LNCAP (cell line): Measurements from ENCODE around the gene AGPAT3.

ENCODE experiments used
- CTCF ChIP-seq: fragments of 450-650 bp; IDR thresholded peaks from 2 replicates; pipeline ENCODE4 v1.5.1; 2017; ENCODE audit warnings: mild to moderate bottlenecking

The AGPAT3 gene

GRCh38 chr21:43994646-43995045 is 129.6 kb downstream of the AGPAT3 start:
- no peak for TF ChIP-seq CTCF

GRCh38 chr21:43995521-43996105 is 130.6 kb downstream of the AGPAT3 start:
- TF ChIP-seq CTCF, result no peak

DNA sequence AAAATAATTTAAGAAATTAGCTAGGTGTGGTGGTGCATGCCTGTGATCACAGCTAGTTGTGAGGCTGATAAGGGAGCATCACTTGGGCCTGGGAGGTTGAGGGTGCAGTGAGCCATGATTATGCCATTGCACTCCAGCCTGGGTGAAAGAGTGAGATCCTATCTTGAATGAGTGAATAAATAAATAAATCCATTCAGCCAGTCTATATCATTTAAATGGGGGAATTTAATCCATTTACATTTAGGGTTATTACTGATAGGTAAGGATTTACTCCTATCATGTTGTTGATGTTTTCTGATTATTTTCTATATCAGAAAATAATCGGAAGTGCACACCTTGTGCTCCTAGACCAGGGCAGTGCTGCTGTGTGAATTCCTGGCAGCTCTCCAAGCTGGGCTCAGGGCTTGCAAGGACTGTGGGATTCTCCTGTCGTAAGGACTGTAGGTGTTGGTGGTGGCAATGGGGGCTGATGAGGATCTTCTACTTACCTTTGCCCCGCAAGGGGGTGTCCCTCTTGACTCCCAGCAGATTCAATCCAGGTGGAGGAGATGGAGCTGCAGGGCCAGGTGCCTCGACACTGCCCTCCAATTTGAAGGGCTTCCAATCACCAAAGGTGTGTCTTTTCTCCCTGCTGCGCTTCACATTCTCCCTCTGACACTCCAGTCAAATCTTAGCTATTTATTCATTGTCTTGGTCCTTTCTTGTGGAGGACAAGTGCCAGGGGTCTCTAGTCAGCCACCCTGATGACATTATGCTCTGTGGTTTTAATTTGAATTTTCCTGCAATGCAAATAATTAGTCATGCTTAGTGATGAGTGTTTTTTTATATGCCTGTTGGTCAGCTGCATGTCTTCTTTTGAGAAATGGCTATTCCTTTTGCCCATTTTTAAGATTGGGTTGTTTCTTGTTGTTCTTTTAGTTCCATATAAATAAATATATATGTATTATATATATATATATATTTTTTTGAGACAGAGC is 133.0 kb downstream of the AGPAT3 start:
- TF ChIP-seq CTCF, result no peak

GRCh38 chr21:44000360-44000759 is 135.3 kb downstream of the AGPAT3 start:
- no peak for TF ChIP-seq CTCF

GRCh38 chr21:44002511-44002910 is 137.5 kb downstream of the AGPAT3 start:
- no peak for TF ChIP-seq CTCF

- no peak for TF ChIP-seq CTCF
Measured at GRCh38 chr21:44003307-44003966, 138.4 kb downstream of the AGPAT3 start.

DNA sequence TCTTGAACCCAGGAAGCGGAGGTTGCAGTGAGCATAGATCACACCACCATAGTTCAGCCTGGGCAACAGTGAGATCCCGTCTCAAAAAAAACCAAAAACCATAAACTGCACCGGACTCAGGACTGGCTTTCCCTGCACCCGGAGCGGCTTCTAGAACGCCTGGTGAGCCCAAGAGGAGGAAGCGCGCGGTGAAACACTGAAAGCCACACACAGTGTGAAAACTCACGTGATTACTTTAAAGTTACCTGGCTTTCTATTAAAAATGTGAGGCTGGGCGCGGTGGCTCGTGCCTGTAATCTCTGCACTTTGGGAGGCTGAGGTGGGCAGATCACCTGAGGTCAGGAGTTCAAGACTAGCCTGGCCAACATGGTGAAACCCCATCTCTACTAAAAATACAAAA is 140.0 kb downstream of the AGPAT3 start:
- no peak for TF ChIP-seq CTCF
